ENCODE results near the gene MVP.

DNA sequence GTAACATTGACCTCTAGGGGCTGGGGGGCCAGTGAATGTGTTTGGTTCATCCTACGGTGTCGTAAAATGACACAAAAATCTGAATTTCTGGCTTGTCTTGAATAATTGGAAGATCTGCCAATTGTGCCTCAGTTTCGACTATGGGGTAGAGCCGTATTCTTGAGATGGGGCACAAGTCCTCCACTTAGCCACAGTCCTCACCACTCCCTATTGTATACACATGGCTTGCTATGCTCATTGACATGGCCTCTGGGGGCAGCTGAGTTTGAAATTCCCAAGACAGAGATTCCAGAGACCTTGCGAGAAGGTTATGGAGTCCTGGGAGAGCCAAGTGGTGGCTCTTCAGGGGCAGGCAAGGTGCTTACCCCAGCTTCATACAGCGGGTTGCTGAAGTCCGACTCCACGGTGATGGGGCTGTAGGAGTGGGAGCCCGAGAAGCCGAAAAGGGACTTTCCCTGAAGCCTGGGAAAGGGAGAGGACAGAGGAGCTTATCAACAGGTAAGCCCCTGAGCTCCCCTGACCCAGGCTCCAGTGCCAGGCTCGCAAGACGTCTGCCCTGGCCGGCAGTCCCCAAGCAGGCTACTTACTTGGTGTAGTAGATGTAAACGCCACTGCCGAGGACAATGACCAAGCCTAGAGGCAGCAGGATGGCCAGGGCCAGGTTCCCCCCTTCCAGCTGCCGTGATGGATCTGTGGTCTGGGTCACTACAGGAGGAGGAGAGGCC, 51.7 kb downstream of the MVP start:
- TF ChIP-seq RARB (CRISPR knock-in tag; IDR thresholded peaks at IDR 0.05): no peak
- TF ChIP-seq, protein P1, sequence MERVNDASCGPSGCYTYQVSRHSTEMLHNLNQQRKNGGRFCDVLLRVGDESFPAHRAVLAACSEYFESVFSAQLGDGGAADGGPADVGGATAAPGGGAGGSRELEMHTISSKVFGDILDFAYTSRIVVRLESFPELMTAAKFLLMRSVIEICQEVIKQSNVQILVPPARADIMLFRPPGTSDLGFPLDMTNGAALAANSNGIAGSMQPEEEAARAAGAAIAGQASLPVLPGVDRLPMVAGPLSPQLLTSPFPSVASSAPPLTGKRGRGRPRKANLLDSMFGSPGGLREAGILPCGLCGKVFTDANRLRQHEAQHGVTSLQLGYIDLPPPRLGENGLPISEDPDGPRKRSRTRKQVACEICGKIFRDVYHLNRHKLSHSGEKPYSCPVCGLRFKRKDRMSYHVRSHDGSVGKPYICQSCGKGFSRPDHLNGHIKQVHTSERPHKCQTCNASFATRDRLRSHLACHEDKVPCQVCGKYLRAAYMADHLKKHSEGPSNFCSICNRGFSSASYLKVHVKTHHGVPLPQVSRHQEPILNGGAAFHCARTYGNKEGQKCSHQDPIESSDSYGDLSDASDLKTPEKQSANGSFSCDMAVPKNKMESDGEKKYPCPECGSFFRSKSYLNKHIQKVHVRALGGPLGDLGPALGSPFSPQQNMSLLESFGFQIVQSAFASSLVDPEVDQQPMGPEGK (CRISPR knock-in tag; IDR thresholded peaks at IDR 0.05; ENCODE audit: borderline replicate concordance): no peak
- TF ChIP-seq, protein P2, sequence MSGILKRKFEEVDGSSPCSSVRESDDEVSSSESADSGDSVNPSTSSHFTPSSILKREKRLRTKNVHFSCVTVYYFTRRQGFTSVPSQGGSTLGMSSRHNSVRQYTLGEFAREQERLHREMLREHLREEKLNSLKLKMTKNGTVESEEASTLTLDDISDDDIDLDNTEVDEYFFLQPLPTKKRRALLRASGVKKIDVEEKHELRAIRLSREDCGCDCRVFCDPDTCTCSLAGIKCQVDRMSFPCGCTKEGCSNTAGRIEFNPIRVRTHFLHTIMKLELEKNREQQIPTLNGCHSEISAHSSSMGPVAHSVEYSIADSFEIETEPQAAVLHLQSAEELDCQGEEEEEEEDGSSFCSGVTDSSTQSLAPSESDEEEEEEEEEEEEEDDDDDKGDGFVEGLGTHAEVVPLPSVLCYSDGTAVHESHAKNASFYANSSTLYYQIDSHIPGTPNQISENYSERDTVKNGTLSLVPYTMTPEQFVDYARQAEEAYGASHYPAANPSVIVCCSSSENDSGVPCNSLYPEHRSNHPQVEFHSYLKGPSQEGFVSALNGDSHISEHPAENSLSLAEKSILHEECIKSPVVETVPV (CRISPR knock-in tag; IDR thresholded peaks at IDR 0.05): no peak

All from SK-N-SH treated with all-trans-retinoic acid at 6 μM for 48 hours (cell line).